NB4 (cell line): ENCODE measurements around the gene MACROD2.

Source experiments
- DNase-seq: peaks from one replicate; pipeline ENCODE4 v3.0.0; 2010; ENCODE audit warnings: low read depth
- H3K4me3 ChIP-seq: one replicate; pipeline ENCODE4 v1.5.1; 2011; ENCODE audit warnings: mild to moderate bottlenecking, low read depth, low read length, moderate library complexity
- CTCF ChIP-seq: IDR thresholded peaks from one replicate; pipeline ENCODE4 v1.5.1; 2012; ENCODE audit warnings: low read depth, low read length
- MYC ChIP-seq: IDR thresholded peaks from 2 replicates; pipeline ENCODE4 v1.6.1; 2011; ENCODE audit warnings: low read depth, low read length
- POLR2A ChIP-seq: IDR thresholded peaks from 2 replicates; pipeline ENCODE4 v1.6.1; 2011; ENCODE audit warnings: mild to moderate bottlenecking; ENCODE audit not compliant: insufficient read length; ENCODE audit errors: extremely low read depth
- TF ChIP-seq, protein P1 (sequence below): IDR thresholded peaks from 2 replicates; pipeline ENCODE4 v1.6.1; 2011; ENCODE audit warnings: low read depth, low read length

Gene MACROD2

DNA sequence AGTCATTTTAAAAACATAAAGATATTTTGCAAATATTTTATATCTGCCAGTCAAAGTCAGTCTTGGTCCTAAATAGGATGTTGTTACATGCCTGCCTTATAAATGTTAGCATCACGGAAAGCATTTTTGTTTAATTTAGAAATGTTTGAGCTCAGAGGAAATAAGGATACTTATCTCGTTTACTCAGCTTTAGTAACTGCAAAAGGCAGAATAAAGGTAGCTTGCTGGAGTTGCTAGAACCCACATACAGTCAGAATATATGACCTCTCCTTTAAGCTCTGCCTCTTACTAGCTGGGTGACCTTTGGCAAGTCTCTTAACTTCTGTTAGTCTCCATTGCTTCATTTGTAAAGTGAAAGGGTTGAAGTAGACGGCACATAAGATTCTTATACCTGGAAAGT is 1710.7 kb downstream of the MACROD2 start:
- no peak for DNase-seq
- TF ChIP-seq MYC, result no peak
- no peak for TF ChIP-seq POLR2A
- TF ChIP-seq, protein P1, sequence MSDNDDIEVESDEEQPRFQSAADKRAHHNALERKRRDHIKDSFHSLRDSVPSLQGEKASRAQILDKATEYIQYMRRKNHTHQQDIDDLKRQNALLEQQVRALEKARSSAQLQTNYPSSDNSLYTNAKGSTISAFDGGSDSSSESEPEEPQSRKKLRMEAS, result no peak
- no peak for TF ChIP-seq CTCF
- H3K4me3 ChIP-seq, result no peak overlapping the region

DNA sequence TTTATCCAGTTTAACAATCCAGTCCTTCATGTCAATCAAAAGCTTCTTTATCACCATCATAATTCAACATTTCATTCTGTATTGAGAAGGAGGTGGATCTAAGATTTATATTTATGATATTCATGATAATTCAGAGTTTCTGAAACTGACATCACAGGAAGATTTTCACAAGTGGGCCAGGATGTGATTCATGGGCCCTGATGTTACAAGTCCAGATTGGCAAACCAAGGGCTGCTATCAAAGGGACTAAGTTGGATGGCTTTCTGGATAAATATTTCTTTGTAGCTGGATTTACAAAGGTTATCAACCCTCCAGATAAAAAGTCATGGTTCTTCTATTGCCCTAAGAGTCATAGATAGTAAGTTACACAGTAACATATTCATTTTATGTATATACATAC is 1711.4 kb downstream of the MACROD2 start:
- TF ChIP-seq CTCF (no peak), MYC (no peak), POLR2A (no peak)
- TF ChIP-seq, protein P1, result no peak
- DNase-seq, result no peak
- H3K4me3 ChIP-seq, result no peak overlapping the region

DNA sequence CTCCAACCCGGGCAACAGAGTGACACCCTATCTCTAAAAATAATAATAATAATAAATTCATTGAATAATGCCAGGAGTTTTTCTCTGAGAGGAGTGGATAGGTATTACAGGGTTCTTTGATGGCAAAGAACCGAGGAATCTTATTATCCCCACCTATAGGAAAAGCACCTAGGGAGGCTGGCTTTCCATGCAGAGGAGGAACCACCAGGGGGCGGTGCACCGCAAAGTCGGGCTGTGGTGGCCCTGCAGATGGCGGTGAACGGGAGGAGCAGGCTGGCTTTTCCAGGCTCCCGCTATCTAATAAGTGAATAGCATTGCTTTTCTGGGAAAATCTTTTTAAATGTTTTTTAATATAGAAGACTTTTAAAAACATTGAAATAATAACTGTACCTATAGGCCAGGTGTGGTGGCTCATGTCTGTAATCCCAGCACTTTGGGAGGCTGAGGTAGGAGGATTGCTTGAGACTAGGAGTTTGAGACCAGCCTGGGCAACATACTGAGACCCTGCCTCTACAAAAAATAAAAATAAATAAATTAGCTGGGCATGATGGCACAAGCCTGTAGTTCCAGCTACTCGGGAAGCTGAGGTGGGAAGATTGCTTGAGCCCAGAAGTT is 1713.8 kb downstream of the MACROD2 start:
- DNase-seq, result peak; percentile 43
- TF ChIP-seq CTCF (peak; percentile 86), MYC (no peak), POLR2A (no peak)
- TF ChIP-seq, protein P1, result no peak
- H3K4me3 ChIP-seq, result no peak overlapping the region

DNA sequence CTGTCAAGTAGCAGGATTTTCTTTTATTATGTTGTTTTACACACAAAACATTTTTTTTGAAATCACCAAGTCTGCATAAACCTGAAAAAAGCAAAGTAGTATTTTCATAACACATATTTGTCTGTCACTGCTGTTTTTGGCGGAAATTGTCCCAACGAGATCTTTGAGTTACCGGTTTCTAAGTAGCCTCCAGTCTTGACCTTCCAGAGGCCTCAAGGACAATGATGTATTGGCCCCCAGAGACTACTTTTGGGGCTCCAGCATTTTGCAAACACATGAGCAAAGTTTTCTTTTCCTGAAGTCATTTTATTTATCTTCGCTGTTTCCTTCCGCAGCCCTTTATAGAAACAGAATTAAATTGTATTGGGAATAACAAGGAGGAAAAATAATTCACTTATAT is 1715.3 kb downstream of the MACROD2 start:
- no peak for DNase-seq
- H3K4me3 ChIP-seq, result no peak overlapping the region
- TF ChIP-seq MYC, result no peak
- TF ChIP-seq POLR2A, result no peak

DNA sequence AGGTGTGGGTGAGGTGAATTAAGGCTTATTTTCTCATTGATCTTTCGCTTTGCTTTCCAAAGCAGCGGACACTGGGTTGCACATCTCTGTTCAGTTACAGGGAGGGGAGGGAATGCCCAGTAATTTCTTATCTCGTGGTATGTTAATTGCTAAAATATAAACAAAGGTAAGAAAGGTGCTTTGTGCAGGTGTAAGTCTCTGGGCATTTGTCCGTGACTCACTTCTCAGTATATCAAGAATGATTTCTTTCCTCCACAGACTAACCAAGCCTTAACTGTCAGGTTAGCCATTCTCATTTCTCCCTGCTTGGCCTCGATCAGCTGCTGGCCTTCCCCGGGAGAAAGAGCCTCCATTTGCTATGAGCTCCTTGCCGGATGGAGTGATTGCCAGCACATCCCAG is 1715.9 kb downstream of the MACROD2 start:
- TF ChIP-seq MYC, result no peak
- TF ChIP-seq, protein P1, result no peak
- TF ChIP-seq CTCF, result no peak
- no peak for TF ChIP-seq POLR2A
- no peak overlapping the region for H3K4me3 ChIP-seq
- no peak for DNase-seq

GRCh38 chr20:15716256-15716655 is 1720.9 kb downstream of the MACROD2 start:
- DNase-seq, result no peak
- no peak for TF ChIP-seq POLR2A
- TF ChIP-seq MYC, result no peak
- TF ChIP-seq, protein P1, result no peak
- no peak for TF ChIP-seq CTCF
- no peak overlapping the region for H3K4me3 ChIP-seq
